ENCODE measurements around the gene PITPNB. TPM values are rescaled to one million over a fixed set of nuclear protein-coding genes. Genes with fewer than 3 reads are reported as not detected.

The PITPNB gene
- total and polyA plus RNA-seq, 2 of the 13 experiments (the other 11 are each of a cell fraction or from before 2014, with no cell fraction given), result 17.0 to 30.1 TPM

DNA sequence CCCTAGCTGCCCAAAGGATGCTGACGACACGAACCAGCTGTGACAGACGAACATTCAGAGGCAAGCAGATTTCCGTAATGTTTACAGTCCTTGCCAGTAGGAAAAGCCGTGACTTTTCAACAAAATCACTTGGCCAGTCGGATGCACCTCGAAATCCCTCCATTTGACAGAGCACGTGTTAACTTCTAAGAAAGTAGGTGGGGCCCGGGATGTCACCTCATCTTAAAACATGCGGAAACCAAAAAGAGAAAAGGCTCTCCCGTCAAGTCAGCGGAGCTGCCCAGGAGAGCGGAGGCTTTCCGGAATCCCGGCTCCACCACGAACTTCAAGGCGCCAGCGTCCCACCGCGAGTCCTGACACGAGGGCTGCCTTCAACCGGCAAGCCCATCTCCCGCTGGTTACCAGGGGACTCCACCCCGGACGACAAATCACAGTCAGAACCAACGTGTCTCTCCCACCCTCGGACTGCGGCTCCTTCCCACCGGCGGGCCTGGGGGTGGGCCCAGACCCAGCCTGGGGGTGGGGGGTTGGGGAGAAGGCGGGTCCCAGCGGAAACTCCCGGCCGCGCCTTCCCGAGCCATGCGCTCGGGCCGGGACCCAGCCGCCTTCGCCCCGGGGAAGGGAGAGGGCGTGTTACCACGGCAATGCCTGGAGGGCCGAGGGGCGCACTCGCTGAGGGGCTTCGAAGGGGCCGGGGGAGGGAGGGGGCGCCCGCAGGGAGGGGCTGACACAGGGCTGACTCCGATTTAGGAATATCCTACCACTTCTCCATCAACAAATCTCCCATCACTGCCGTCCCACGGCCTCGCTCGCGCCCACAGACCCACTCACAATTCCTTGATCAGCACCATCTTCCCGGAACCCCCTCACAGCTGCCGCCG is 475 bp downstream of the PITPNB start (continued):
- TF ChIP-seq KMT2A (CRISPR knock-in tag; IDR thresholded peaks at IDR 0.05) (0 out of 2 replicates have a peak, but pooled peaks have one; percentile 2), TOPORS (CRISPR knock-in tag; IDR thresholded peaks at IDR 0.05) (no peak), ARNT2 (CRISPR knock-in tag; IDR thresholded peaks at IDR 0.05; ENCODE audit: low read depth) (no peak), ZNF10 (CRISPR knock-in tag; IDR thresholded peaks at IDR 0.05; ENCODE audit: borderline replicate concordance, low read depth) (no peak), AGO1 (IDR thresholded peaks at IDR 0.05; ENCODE audit: low read depth, low read length, poor library complexity, severe bottlenecking) (no peak), U2AF2 (IDR thresholded peaks at IDR 0.05; ENCODE audit: low read depth, low read length) (no peak), ZNF44 (CRISPR knock-in tag; IDR thresholded peaks at IDR 0.05) (no peak), STAT5B (CRISPR knock-in tag; IDR thresholded peaks at IDR 0.05) (no peak), ZNF331 (CRISPR knock-in tag; IDR thresholded peaks at IDR 0.05) (no peak), ZNF83 (CRISPR knock-in tag; IDR thresholded peaks at IDR 0.05; ENCODE audit: borderline replicate concordance) (no peak), SMAD1 (CRISPR knock-in tag; IDR thresholded peaks at IDR 0.05; ENCODE audit: borderline replicate concordance, low read depth) (0 out of 2 replicates have a peak, but pooled peaks have one; percentile 4), HMG20B (CRISPR knock-in tag; conservative IDR thresholded peaks at IDR 0.05) (no peak), TSC22D2 (CRISPR knock-in tag; IDR thresholded peaks at IDR 0.05; ENCODE audit: borderline replicate concordance) (no peak), RNF2 (conservative IDR thresholded peaks at IDR 0.05; ENCODE audit: low read depth) (0 out of 2 replicates have a peak, but pooled peaks have one; percentile 18)
- TF ChIP-seq, protein P1, sequence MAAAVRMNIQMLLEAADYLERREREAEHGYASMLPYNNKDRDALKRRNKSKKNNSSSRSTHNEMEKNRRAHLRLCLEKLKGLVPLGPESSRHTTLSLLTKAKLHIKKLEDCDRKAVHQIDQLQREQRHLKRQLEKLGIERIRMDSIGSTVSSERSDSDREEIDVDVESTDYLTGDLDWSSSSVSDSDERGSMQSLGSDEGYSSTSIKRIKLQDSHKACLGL (CRISPR knock-in tag; IDR thresholded peaks at IDR 0.05), result peak; percentile 60; the same call in 1 of the 2 replicates
- TF ChIP-seq, protein P2, sequence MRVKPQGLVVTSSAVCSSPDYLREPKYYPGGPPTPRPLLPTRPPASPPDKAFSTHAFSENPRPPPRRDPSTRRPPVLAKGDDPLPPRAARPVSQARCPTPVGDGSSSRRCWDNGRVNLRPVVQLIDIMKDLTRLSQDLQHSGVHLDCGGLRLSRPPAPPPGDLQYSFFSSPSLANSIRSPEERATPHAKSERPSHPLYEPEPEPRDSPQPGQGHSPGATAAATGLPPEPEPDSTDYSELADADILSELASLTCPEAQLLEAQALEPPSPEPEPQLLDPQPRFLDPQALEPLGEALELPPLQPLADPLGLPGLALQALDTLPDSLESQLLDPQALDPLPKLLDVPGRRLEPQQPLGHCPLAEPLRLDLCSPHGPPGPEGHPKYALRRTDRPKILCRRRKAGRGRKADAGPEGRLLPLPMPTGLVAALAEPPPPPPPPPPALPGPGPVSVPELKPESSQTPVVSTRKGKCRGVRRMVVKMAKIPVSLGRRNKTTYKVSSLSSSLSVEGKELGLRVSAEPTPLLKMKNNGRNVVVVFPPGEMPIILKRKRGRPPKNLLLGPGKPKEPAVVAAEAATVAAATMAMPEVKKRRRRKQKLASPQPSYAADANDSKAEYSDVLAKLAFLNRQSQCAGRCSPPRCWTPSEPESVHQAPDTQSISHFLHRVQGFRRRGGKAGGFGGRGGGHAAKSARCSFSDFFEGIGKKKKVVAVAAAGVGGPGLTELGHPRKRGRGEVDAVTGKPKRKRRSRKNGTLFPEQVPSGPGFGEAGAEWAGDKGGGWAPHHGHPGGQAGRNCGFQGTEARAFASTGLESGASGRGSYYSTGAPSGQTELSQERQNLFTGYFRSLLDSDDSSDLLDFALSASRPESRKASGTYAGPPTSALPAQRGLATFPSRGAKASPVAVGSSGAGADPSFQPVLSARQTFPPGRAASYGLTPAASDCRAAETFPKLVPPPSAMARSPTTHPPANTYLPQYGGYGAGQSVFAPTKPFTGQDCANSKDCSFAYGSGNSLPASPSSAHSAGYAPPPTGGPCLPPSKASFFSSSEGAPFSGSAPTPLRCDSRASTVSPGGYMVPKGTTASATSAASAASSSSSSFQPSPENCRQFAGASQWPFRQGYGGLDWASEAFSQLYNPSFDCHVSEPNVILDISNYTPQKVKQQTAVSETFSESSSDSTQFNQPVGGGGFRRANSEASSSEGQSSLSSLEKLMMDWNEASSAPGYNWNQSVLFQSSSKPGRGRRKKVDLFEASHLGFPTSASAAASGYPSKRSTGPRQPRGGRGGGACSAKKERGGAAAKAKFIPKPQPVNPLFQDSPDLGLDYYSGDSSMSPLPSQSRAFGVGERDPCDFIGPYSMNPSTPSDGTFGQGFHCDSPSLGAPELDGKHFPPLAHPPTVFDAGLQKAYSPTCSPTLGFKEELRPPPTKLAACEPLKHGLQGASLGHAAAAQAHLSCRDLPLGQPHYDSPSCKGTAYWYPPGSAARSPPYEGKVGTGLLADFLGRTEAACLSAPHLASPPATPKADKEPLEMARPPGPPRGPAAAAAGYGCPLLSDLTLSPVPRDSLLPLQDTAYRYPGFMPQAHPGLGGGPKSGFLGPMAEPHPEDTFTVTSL (CRISPR knock-in tag; IDR thresholded peaks at IDR 0.05; ENCODE audit: borderline replicate concordance), result no peak
- TF ChIP-seq, protein P3, sequence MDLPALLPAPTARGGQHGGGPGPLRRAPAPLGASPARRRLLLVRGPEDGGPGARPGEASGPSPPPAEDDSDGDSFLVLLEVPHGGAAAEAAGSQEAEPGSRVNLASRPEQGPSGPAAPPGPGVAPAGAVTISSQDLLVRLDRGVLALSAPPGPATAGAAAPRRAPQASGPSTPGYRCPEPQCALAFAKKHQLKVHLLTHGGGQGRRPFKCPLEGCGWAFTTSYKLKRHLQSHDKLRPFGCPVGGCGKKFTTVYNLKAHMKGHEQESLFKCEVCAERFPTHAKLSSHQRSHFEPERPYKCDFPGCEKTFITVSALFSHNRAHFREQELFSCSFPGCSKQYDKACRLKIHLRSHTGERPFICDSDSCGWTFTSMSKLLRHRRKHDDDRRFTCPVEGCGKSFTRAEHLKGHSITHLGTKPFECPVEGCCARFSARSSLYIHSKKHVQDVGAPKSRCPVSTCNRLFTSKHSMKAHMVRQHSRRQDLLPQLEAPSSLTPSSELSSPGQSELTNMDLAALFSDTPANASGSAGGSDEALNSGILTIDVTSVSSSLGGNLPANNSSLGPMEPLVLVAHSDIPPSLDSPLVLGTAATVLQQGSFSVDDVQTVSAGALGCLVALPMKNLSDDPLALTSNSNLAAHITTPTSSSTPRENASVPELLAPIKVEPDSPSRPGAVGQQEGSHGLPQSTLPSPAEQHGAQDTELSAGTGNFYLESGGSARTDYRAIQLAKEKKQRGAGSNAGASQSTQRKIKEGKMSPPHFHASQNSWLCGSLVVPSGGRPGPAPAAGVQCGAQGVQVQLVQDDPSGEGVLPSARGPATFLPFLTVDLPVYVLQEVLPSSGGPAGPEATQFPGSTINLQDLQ (CRISPR knock-in tag; IDR thresholded peaks at IDR 0.05), result 0 out of 2 replicates have a peak, but pooled peaks have one; percentile 50
